ENCODE data around the gene ARMH3.

DNA sequence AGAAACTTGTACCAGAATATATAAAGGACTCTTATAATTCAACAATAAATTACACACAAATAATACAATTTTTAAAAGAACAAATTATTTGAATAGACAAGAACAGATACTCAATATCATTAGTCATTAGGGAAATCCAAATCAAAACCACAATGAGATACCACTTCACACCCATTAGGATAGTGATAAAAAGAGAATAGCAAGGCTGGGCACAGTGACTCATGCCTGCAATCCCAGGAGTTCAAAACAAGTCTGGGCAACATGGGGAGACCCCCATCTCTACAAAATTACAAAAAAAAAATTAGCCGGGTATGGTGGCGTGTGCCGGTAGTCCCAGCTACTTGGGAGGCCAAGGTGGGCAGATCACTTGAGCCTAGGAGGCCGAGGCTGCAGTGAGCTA is 160.2 kb downstream of the ARMH3 start:
- TF ChIP-seq, protein P1, sequence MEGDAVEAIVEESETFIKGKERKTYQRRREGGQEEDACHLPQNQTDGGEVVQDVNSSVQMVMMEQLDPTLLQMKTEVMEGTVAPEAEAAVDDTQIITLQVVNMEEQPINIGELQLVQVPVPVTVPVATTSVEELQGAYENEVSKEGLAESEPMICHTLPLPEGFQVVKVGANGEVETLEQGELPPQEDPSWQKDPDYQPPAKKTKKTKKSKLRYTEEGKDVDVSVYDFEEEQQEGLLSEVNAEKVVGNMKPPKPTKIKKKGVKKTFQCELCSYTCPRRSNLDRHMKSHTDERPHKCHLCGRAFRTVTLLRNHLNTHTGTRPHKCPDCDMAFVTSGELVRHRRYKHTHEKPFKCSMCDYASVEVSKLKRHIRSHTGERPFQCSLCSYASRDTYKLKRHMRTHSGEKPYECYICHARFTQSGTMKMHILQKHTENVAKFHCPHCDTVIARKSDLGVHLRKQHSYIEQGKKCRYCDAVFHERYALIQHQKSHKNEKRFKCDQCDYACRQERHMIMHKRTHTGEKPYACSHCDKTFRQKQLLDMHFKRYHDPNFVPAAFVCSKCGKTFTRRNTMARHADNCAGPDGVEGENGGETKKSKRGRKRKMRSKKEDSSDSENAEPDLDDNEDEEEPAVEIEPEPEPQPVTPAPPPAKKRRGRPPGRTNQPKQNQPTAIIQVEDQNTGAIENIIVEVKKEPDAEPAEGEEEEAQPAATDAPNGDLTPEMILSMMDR (conservative IDR thresholded peaks at IDR 0.05; ENCODE audit: low read depth, low read length), result no peak
- TF ChIP-seq EZH2 (IDR thresholded peaks at IDR 0.05; ENCODE audit: low read length, unreplicated experiment) (no peak), EZH2phosphoT487 (IDR thresholded peaks at IDR 0.05; ENCODE audit: borderline replicate concordance, low read length) (no peak)

Measured in PC-3 (cell line).